ENCODE results near the gene RCBTB2.

The RCBTB2 gene

GRCh38 chr13:48528720-48529119, 4.2 kb downstream of the RCBTB2 start:
- DNase-seq: no peak

- no peak for DNase-seq
Observed at GRCh38 chr13:48527955-48528354, 4.9 kb downstream of the RCBTB2 start.

GRCh38 chr13:48526286-48526685, 6.6 kb downstream of the RCBTB2 start:
- no peak for DNase-seq

GRCh38 chr13:48518083-48518482, 14.8 kb downstream of the RCBTB2 start:
- DNase-seq: no peak

GRCh38 chr13:48515732-48516131, 17.1 kb downstream of the RCBTB2 start:
- no peak for DNase-seq

- DNase-seq: no peak
Observed at GRCh38 chr13:48514793-48515192, 18.1 kb downstream of the RCBTB2 start.

- no peak for DNase-seq
Observed at GRCh38 chr13:48511621-48512230, 21.2 kb downstream of the RCBTB2 start.

GRCh38 chr13:48510698-48511097, 22.2 kb downstream of the RCBTB2 start:
- no peak for DNase-seq

- no peak for DNase-seq
Observed at GRCh38 chr13:48508011-48508410, 24.9 kb downstream of the RCBTB2 start.

GRCh38 chr13:48507021-48507420, 25.9 kb downstream of the RCBTB2 start:
- no peak for DNase-seq

GRCh38 chr13:48506092-48506701, 26.7 kb downstream of the RCBTB2 start:
- DNase-seq: no peak

GRCh38 chr13:48505597-48506091, 27.2 kb downstream of the RCBTB2 start:
- peak; percentile 36 for DNase-seq

GRCh38 chr13:48505012-48505411, 27.9 kb downstream of the RCBTB2 start:
- no peak for DNase-seq

- no peak for DNase-seq
Observed at GRCh38 chr13:48504606-48505005, 28.3 kb downstream of the RCBTB2 start.

GRCh38 chr13:48502601-48503319, 30.1 kb downstream of the RCBTB2 start:
- DNase-seq: no peak

GRCh38 chr13:48501705-48502104, 31.2 kb downstream of the RCBTB2 start:
- DNase-seq: no peak

GRCh38 chr13:48500652-48501197, 32.2 kb downstream of the RCBTB2 start:
- DNase-seq: peak; percentile 68

- no peak for DNase-seq
Observed at GRCh38 chr13:48497669-48498068, 35.2 kb downstream of the RCBTB2 start.

GRCh38 chr13:48496271-48497161, 36.4 kb downstream of the RCBTB2 start:
- DNase-seq: no peak

- no peak for DNase-seq
Observed at GRCh38 chr13:48494874-48495273, 38.0 kb downstream of the RCBTB2 start.

- DNase-seq: no peak
Observed at GRCh38 chr13:48493851-48494250, 39.0 kb downstream of the RCBTB2 start.

GRCh38 chr13:48493066-48493765, 39.7 kb downstream of the RCBTB2 start:
- DNase-seq: peak; percentile 47

Measured in OCI-M1 (cell line).